Muscle layer of duodenum (tissue), 2 donors: ENCODE data around the gene ICE1.

Experiments
- H3K27ac ChIP-seq: one replicate; pipeline ENCODE4 v1.7.0; 2013; ENCODE audit warnings: mild to moderate bottlenecking, low read length
- H3K27me3 ChIP-seq: one replicate; pipeline ENCODE4 v1.7.0; 2013; ENCODE audit warnings: low read depth, mild to moderate bottlenecking, control low read depth, low read length
- H3K36me3 ChIP-seq, 2 donors: one replicate each; pipeline ENCODE4 v1.7.0; 2013; ENCODE audit warnings: low read length in 2 of 2, control low read depth in 1 of 2, mild to moderate bottlenecking in 1 of 2; ENCODE audit not compliant: insufficient read depth in 2 of 2, control insufficient read depth in 1 of 2
- H3K4me1 ChIP-seq, 2 donors: one replicate each; pipeline ENCODE4 v1.7.0; 2013; ENCODE audit warnings: low read length in 2 of 2, mild to moderate bottlenecking in 2 of 2, control low read depth in 1 of 2, moderate library complexity in 1 of 2; ENCODE audit not compliant: insufficient read depth in 2 of 2, control insufficient read depth in 1 of 2
- H3K4me3 ChIP-seq, 2 donors: one replicate each; pipeline ENCODE4 v1.7.0; 2013; ENCODE audit warnings: low read length in 2 of 2, low read depth in 1 of 2, mild to moderate bottlenecking in 1 of 2
- H3K9me3 ChIP-seq, 2 donors: one replicate each; pipeline ENCODE4 v1.7.0; 2013; ENCODE audit warnings: low read length in 2 of 2, control low read depth in 1 of 2, mild to moderate bottlenecking in 1 of 2; ENCODE audit not compliant: control insufficient read depth in 1 of 2
- donor health status: healthy.

The ICE1 gene

GRCh38 chr5:5522336-5522735 lies 99.9 kb downstream of the ICE1 start:
- Histone ChIP-seq H3K4me1 (no peaks in the 10 kb centered on the region), H3K27me3 (no peaks in the 10 kb centered on the region), H3K27ac (no peak overlapping the region), H3K9me3 (no peaks in the 10 kb centered on the region), H3K4me3 (no peak overlapping the region), H3K36me3 (no peaks in the 10 kb centered on the region)

- no peaks in the 10 kb centered on the region for H3K36me3 ChIP-seq
- no peak overlapping the region for H3K27ac ChIP-seq
- no peaks in the 10 kb centered on the region for H3K9me3 ChIP-seq
- peak overlapping the region in 1 of 2 donors; percentile 26 for H3K4me3 ChIP-seq
- H3K4me1 ChIP-seq: no peaks in the 10 kb centered on the region
- H3K27me3 ChIP-seq: no peaks in the 10 kb centered on the region
Measured at GRCh38 chr5:5523066-5523505, 100.6 kb downstream of the ICE1 start.

GRCh38 chr5:5524327-5524726 lies 101.8 kb downstream of the ICE1 start:
- Histone ChIP-seq H3K4me3 (no peak overlapping the region), H3K9me3 (no peaks in the 10 kb centered on the region), H3K4me1 (no peaks in the 10 kb centered on the region), H3K36me3 (no peaks in the 10 kb centered on the region), H3K27ac (no peak overlapping the region), H3K27me3 (no peaks in the 10 kb centered on the region)

- no peak overlapping the region for H3K27ac ChIP-seq
- H3K4me1 ChIP-seq: no peaks in the 10 kb centered on the region
- no peak overlapping the region for H3K4me3 ChIP-seq
- H3K36me3 ChIP-seq: no peaks in the 10 kb centered on the region
- H3K9me3 ChIP-seq: no peaks in the 10 kb centered on the region
- no peaks in the 10 kb centered on the region for H3K27me3 ChIP-seq
Measured at GRCh38 chr5:5531371-5531770, 108.9 kb downstream of the ICE1 start.

- Histone ChIP-seq H3K4me1 (no peaks in the 10 kb centered on the region), H3K4me3 (no peak overlapping the region), H3K36me3 (no peaks in the 10 kb centered on the region), H3K27me3 (no peaks in the 10 kb centered on the region), H3K27ac (no peak overlapping the region), H3K9me3 (no peaks in the 10 kb centered on the region)
Measured at GRCh38 chr5:5532306-5533076, 110.0 kb downstream of the ICE1 start.

GRCh38 chr5:5533927-5534326 lies 111.5 kb downstream of the ICE1 start:
- H3K36me3 ChIP-seq: no peaks in the 10 kb centered on the region
- H3K9me3 ChIP-seq: no peaks in the 10 kb centered on the region
- no peaks in the 10 kb centered on the region for H3K27me3 ChIP-seq
- no peak overlapping the region for H3K4me3 ChIP-seq
- H3K27ac ChIP-seq: no peak overlapping the region
- no peaks in the 10 kb centered on the region for H3K4me1 ChIP-seq

- H3K4me3 ChIP-seq: no peak overlapping the region
- H3K27me3 ChIP-seq: no peaks in the 10 kb centered on the region
- H3K4me1 ChIP-seq: no peaks in the 10 kb centered on the region
- no peaks in the 10 kb centered on the region for H3K9me3 ChIP-seq
- no peaks in the 10 kb centered on the region for H3K36me3 ChIP-seq
- no peak overlapping the region for H3K27ac ChIP-seq
Measured at GRCh38 chr5:5534333-5534732, 111.9 kb downstream of the ICE1 start.

- no peaks in the 10 kb centered on the region for H3K27me3 ChIP-seq
- no peak overlapping the region for H3K4me3 ChIP-seq
- H3K9me3 ChIP-seq: no peaks in the 10 kb centered on the region
- H3K27ac ChIP-seq: no peak overlapping the region
- H3K4me1 ChIP-seq: no peaks in the 10 kb centered on the region
- H3K36me3 ChIP-seq: no peaks in the 10 kb centered on the region
Measured at GRCh38 chr5:5536871-5537270, 114.4 kb downstream of the ICE1 start.

GRCh38 chr5:5537426-5537825 lies 114.9 kb downstream of the ICE1 start:
- Histone ChIP-seq H3K27me3 (no peaks in the 10 kb centered on the region), H3K9me3 (no peaks in the 10 kb centered on the region), H3K4me1 (no peaks in the 10 kb centered on the region), H3K4me3 (no peak overlapping the region), H3K36me3 (no peaks in the 10 kb centered on the region), H3K27ac (no peak overlapping the region)

GRCh38 chr5:5539590-5539989 lies 117.1 kb downstream of the ICE1 start:
- H3K36me3 ChIP-seq: no peaks in the 10 kb centered on the region
- H3K9me3 ChIP-seq: no peaks in the 10 kb centered on the region
- no peaks in the 10 kb centered on the region for H3K4me1 ChIP-seq
- no peak overlapping the region for H3K4me3 ChIP-seq
- no peak overlapping the region for H3K27ac ChIP-seq
- no peaks in the 10 kb centered on the region for H3K27me3 ChIP-seq
